ENCODE data around the gene JUNB. TPM values are rescaled to one million over a fixed set of nuclear protein-coding genes. Genes with fewer than 3 reads are reported as not detected.

The JUNB gene
- 10 to 100 TPM; 20.1 to 50.8 (median 38.2) TPM for polyA plus RNA-seq (ENCODE audit: insufficient read length in 4 of 4)

GRCh38 chr19:12791345-12792050 is at the start of gene JUNB:
Gene JUNB (plus strand): TSS chr19:12791486. CDS start chr19:12791772, 286 bp downstream.
- DNase-seq (ENCODE audit: low read depth in 4 of 4, low spot score in 3 of 4): peak in 1 of 4 donors; percentile 85

- no peak for DNase-seq (ENCODE audit: low read depth in 4 of 4, low spot score in 3 of 4)
Observed at GRCh38 chr19:12745166-12745897, 46.0 kb upstream of the JUNB start.

DNA sequence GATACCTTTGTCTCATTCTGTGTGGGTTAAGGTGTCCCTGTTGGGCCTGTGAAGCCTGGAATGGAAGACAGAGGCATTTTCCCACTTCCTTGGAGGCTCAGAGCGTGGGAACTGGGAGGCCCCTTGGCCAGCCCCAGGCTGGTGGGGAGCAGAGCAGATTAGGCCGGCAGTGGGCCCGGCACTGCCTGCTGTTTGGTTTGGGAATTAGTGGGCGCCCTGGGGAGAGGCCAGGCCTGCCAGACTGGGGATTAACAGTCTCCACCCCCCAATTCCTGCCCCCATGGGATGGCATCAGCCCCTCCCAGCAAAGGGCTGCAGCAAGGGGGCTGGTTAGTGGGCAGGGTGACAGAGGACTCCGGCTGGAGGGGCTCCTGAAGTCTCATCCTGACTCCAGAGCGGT is 42.8 kb upstream of the JUNB start:
- no peak for DNase-seq (ENCODE audit: low read depth in 4 of 4, low spot score in 3 of 4)

- no peak for DNase-seq (ENCODE audit: low read depth in 4 of 4, low spot score in 3 of 4)
Observed at GRCh38 chr19:12749938-12750521, 41.3 kb upstream of the JUNB start.

DNA sequence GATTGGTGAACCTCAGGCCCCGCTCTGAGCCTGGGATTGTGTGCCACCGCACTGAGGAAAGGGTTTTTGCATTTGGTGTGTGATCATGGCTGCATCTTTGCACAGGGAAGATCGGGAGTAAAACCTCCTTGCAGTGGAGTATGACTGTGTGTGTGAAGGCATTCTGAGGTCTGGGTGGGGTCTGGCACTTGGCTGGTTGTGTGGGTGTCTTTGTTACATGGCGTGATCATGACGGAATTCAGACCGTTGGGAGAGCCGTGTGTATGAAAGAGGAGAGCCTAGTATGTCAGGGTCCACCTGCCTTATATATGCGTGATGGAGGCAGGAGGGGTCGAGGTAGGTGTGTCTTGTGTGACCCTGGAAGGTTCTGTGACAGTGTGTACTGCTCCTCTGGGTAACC is 40.4 kb upstream of the JUNB start:
- DNase-seq (ENCODE audit: low read depth in 4 of 4, low spot score in 3 of 4): no peak

GRCh38 chr19:12751635-12752034 is 39.7 kb upstream of the JUNB start, which contains the start of gene BEST2:
Gene BEST2 (plus strand): TSS chr19:12751791. CDS start chr19:12752593, 802 bp downstream.
- no peak for DNase-seq (ENCODE audit: low read depth in 4 of 4, low spot score in 3 of 4)

DNA sequence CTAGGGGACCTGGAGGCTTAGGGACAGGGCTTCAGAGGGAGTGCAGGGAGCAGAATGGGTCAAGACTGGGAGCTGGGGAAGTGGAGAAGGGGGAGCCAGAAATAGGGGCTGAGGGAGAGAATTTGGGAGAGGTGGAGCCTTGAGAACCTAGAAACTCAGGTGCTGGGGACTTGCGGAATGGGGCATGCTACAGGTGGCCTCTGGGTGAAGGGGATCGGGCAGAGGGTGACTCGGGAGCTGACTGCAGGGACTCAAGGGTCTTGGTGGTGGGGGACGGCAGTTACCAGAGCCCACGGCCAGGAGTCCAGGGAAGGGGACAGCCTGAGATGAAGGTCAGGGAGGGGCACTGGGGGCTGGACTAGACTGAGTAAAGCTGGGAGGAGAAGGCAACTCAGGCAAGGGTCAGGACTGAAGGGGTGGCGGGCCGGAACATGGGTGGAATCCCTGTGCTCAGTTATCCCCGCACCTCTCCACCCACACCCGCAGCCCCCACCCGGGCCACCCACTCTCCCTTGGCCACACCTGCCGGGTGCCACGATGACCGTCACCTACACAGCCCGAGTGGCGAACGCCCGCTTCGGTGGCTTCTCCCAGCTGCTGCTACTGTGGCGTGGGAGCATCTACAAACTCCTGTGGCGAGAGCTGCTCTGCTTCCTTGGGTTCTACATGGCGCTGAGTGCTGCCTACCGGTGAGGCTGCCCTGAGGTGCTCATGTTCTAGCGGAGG is 39.1 kb upstream of the JUNB start:
- DNase-seq (ENCODE audit: low read depth in 4 of 4, low spot score in 3 of 4): no peak

DNA sequence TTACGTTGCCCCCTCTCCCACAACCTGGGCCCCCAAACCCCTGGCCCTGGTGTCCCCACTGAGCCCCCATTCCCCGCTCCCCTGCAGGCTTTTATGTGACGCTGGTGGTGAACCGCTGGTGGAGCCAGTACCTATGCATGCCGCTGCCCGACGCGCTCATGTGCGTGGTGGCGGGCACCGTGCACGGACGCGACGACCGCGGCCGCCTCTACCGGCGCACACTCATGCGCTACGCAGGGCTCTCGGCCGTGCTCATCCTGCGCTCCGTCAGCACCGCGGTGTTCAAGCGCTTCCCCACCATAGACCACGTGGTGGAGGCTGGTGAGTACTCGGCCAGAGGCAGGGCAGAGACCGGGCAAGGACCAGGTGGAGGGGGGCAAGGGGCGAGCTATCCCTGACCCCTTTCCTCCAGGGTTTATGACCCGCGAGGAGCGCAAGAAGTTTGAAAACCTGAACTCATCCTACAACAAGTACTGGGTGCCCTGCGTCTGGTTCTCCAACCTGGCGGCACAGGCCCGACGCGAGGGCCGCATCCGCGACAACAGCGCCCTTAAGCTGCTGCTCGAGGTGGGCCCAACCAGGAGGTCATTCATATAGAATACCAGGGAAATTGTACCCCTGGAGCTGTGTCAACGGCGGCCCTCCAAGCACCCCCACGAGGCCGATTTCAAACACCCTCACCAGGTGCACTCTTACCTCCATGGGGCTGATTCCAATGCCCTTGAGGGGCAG is 36.7 kb upstream of the JUNB start:
- no peak for DNase-seq (ENCODE audit: low read depth in 4 of 4, low spot score in 3 of 4)

DNA sequence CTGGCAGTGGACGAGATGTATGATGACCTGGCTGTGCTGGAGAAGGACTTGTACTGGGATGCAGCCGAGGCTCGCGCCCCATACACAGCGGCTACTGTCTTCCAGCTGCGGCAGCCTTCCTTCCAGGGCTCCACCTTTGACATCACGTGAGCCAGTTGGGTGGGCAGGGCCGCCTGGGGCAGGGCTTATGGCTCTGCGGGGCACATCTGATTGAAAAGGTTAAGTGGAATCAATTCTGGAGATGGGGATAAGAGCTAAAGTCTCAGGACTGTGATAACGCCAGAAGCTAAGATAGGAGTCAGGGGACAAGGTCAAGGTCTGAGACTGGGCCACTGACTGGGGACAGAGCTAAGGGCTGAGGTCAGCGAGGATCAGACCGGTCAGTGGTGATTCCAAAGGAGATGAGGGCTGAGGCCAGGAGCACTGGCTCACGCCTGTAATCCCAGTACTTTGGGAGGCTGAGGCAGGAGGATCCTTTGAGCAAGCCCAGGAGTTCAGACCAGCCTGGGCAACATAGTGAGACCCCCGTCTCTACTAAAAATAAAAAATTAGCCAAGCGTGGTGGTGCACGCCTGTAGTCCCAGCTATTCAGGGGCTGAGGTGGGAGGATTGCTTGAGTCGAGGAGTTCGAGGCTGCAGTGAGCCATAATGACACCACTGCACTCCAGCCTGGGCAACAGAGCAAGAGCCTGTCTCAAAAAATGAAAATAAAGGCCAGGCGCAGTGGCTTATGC is 35.0 kb upstream of the JUNB start:
- DNase-seq (ENCODE audit: low read depth in 4 of 4, low spot score in 3 of 4): no peak

GRCh38 chr19:12757544-12758274 is 33.6 kb upstream of the JUNB start:
- DNase-seq (ENCODE audit: low read depth in 4 of 4, low spot score in 3 of 4): peak in 1 of 4 donors; percentile 51

- DNase-seq (ENCODE audit: low read depth in 4 of 4, low spot score in 3 of 4): no peak
Observed at GRCh38 chr19:12759686-12760085, 31.6 kb upstream of the JUNB start.

- no peak for DNase-seq (ENCODE audit: low read depth in 4 of 4, low spot score in 3 of 4)
Observed at GRCh38 chr19:12763100-12763499, 28.2 kb upstream of the JUNB start.

- DNase-seq (ENCODE audit: low read depth in 4 of 4, low spot score in 3 of 4): no peak
Observed at GRCh38 chr19:12764698-12765097, 26.6 kb upstream of the JUNB start.

- no peak for DNase-seq (ENCODE audit: low read depth in 4 of 4, low spot score in 3 of 4)
Observed at GRCh38 chr19:12766051-12766521, 25.2 kb upstream of the JUNB start.

DNA sequence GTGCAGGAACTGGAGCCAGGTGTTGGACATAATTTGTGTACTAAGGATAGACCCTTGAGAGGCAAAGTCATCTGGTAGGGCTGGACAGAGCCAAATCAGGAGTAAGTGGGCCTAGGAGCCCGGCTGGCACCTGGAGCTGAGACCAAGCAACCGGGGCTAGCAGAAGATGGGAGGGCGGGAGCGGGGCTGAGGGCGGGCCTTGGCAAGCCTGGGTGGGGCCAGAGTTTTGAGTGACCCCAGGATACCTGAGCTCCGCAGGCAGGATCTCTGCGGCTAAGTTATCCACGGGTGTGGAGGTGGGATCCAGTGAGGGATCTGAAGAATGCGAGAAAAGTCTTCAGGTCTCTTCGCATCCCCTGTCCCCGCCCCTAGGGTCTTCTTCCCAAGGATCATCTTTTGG is 24.1 kb upstream of the JUNB start:
- DNase-seq (ENCODE audit: low read depth in 4 of 4, low spot score in 3 of 4): no peak

- no peak for DNase-seq (ENCODE audit: low read depth in 4 of 4, low spot score in 3 of 4)
Observed at GRCh38 chr19:12767666-12768065, 23.6 kb upstream of the JUNB start.

DNA sequence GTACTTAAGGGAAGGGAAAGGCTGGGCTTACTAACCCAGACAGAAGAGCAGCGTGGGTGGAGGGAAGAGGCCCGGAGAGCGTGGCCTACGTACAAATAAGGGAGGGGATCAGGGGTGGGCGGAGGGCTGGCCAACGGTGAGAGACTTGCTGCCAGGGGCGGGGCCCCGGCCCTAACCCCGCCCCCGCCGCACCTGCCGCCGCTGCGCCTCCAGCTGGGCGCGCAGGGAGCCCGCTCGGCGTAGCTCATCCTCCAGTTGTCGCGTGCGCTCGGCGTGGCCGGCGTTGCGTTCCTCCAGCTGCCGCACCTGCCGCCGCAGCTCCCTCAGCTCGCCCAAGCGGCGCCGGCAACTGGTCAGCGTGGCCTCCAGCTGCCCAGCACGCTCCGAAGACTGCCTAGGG is 21.6 kb upstream of the JUNB start:
- no peak for DNase-seq (ENCODE audit: low read depth in 4 of 4, low spot score in 3 of 4)

- DNase-seq (ENCODE audit: low read depth in 4 of 4, low spot score in 3 of 4): no peak
Observed at GRCh38 chr19:12770922-12771321, 20.4 kb upstream of the JUNB start.

- no peak for DNase-seq (ENCODE audit: low read depth in 4 of 4, low spot score in 3 of 4)
Observed at GRCh38 chr19:12772323-12772722, 19.0 kb upstream of the JUNB start.

Data from right renal pelvis (tissue), 4 donors.